Stimulated activated CD4-positive, alpha-beta T cell treated with anti-CD3 and anti-CD28 coated beads, Interleukin-1b, Interleukin-23, amount 100 ng/mL, for 48 hours (primary cell): ENCODE measurements around the gene CNTF.
A peak's percentile ranks its signal among the peaks of the same experiment; 100 is the strongest.

Experiments
- DNase-seq: peaks from one replicate; pipeline ENCODE4 v3.0.0-alpha.2; 2020

CNTF gene

GRCh38 chr11:58647866-58648265 lies 25.4 kb downstream of the CNTF start:
- no peak for DNase-seq

DNA sequence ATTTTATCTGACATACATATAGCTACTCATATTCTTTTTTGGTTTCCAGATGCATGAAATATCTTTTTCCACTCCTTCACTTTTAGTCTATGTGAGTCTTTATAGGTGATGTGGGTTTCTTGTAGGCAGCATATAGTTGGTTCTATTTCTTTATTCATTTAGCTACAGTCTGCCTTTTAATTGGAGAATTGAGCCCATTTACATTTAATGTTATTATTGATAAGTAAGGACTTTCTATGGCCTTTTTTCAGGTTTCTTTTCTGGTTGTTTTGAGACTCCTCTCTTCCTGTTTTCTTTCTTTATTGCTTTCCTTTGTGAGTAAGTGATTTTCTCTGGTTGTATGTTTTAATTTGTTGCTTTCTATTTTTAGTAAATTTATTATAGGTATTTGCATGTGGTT lies 27.2 kb downstream of the CNTF start:
- no peak for DNase-seq

GRCh38 chr11:58650496-58650895 lies 28.0 kb downstream of the CNTF start:
- no peak for DNase-seq

GRCh38 chr11:58652726-58653280 lies 30.3 kb downstream of the CNTF start:
- DNase-seq = no peak

GRCh38 chr11:58654079-58654907 lies 31.8 kb downstream of the CNTF start:
- DNase-seq = peak; percentile 79

GRCh38 chr11:58654908-58655296 lies 32.4 kb downstream of the CNTF start:
- peak; percentile 13 for DNase-seq

GRCh38 chr11:58656348-58656747 lies 33.9 kb downstream of the CNTF start:
- no peak for DNase-seq

- DNase-seq = no peak
Observed at GRCh38 chr11:58658623-58659022, 36.2 kb downstream of the CNTF start.

DNA sequence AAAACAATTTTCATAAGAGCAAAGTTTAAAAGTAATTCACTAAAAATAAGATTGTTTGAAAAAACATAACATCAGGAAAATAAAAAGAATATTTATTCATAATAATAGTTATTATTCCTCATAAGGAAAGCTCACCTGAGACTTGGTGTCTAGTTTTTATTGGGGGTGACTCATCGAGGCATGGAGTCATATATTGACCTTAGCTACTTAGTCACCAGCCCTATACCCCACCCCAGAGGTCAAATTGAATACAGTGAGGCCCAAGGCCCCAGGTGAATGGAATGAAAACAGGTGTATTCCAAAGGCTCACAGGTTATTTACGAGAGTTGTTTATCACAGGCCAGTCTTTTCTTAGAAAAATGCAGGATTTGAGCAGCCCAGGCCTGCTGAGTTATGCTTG lies 36.9 kb downstream of the CNTF start:
- DNase-seq = no peak

DNA sequence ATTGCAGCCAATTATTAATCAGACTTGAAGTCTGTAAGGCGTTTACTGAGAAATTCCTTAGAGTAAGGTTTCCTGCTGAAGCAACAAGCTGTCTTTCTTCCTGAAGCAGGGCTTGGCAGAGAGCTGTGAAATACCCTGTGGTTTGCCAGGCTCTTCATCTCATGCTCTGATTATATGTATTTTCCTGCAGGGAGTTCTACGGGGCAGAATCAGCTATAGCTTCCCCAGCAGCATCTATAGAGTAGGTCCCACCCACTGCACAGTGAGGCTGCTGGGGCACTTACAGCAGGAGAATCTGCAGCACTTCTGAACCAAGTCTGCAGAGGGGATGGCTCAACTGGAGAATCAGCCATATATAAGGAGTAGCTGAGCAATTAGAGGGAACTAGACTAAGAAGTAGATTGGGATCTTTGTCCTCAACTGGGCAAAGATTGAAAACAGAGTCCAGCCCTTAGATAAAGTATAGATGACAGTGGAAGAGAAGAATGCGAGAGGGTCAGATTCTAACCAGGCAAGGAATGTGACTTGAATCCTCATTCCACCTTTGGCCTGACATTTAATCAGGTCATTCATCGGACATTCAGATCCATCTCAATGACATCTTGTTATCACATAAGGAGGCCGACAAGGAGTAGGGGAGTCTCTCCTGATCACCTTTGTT lies 37.6 kb downstream of the CNTF start:
- DNase-seq = no peak

- DNase-seq = no peak
Observed at GRCh38 chr11:58671983-58672633, 49.6 kb downstream of the CNTF start.

DNA sequence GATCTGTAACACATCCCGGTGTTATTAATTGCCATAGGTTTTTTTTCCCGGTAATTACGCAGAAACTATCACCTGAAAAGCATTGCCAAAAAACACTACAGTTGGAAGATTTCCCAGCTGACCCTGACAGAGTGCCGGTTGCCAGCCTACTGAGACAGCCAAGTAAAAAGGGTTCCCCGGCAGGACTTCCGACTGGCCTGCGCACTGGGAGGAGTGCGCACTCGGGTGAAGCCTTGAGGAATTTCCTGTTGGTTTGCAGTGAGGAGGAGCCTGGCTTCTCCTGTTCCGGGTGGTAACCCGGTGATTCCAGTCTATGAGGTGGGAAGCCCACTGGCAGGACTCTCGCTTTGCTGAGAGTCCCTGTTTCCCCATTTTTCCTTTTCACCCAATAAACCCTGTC lies 52.1 kb downstream of the CNTF start:
- no peak for DNase-seq
